GM06990 (cell line): ENCODE measurements around the gene TAAR2.

Experiments used
- DNase-seq: peaks from one replicate; pipeline ENCODE4 v3.0.0-alpha.2; 2011; ENCODE audit not compliant: insufficient read length; ENCODE audit errors: extremely low read depth
- H3K27me3 ChIP-seq: replicated peaks from 2 replicates; pipeline ENCODE4 v1.6.0; 2011; ENCODE audit warnings: low read length; ENCODE audit not compliant: control insufficient read depth, insufficient read depth
- H3K36me3 ChIP-seq: 2 replicates; pipeline ENCODE4 v1.5.1; 2011; ENCODE audit warnings: low read length; ENCODE audit not compliant: control insufficient read depth, insufficient read depth
- H3K4me3 ChIP-seq: replicated peaks from 2 replicates; pipeline ENCODE4 v1.5.1; 2011; ENCODE audit warnings: low read depth, mild to moderate bottlenecking, control low read depth, low read length
- TF ChIP-seq, protein P1 (sequence below): IDR thresholded peaks from 2 replicates; pipeline ENCODE4 v1.5.1; 2011; ENCODE audit warnings: low read length, control low read depth, mild to moderate bottlenecking, inconsistent platforms; ENCODE audit not compliant: insufficient read depth, poor library complexity, severe bottlenecking

TAAR2 gene, protein sequence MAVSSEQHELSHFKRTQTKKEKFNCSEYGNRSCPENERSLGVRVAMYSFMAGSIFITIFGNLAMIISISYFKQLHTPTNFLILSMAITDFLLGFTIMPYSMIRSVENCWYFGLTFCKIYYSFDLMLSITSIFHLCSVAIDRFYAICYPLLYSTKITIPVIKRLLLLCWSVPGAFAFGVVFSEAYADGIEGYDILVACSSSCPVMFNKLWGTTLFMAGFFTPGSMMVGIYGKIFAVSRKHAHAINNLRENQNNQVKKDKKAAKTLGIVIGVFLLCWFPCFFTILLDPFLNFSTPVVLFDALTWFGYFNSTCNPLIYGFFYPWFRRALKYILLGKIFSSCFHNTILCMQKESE

DNA sequence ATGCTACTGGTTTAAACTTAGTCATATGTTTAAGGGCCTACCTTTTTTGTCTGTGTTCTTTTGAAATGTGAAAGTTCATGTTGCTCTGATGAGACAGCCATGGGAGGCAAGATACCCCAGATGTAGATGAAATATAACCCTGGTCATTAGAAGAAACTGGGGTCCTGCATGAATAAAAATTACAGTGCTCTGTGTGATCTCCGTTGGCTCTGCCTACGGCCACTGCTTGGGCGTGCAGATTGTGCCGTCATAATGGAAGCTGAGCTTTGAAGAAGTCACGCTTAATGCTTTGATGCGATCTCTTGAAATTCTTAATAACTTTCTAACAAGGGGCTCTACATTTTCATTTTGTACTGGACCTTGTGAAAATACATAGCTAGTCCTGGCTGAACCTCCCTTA, at the start of gene TAAR2:
Gene TAAR2 (minus strand): TSS at position 101 of the 400 bp plus-strand sequence. CDS start 0 bp downstream, at position 101.
- Histone ChIP-seq H3K4me3 (no peak within 1 kb of the TSS), H3K27me3 (no peaks in the 10 kb centered on the region), H3K36me3 (no peaks in the 10 kb centered on the region)
- no peak for DNase-seq
- TF ChIP-seq, protein P1, sequence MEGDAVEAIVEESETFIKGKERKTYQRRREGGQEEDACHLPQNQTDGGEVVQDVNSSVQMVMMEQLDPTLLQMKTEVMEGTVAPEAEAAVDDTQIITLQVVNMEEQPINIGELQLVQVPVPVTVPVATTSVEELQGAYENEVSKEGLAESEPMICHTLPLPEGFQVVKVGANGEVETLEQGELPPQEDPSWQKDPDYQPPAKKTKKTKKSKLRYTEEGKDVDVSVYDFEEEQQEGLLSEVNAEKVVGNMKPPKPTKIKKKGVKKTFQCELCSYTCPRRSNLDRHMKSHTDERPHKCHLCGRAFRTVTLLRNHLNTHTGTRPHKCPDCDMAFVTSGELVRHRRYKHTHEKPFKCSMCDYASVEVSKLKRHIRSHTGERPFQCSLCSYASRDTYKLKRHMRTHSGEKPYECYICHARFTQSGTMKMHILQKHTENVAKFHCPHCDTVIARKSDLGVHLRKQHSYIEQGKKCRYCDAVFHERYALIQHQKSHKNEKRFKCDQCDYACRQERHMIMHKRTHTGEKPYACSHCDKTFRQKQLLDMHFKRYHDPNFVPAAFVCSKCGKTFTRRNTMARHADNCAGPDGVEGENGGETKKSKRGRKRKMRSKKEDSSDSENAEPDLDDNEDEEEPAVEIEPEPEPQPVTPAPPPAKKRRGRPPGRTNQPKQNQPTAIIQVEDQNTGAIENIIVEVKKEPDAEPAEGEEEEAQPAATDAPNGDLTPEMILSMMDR: no peak

DNA sequence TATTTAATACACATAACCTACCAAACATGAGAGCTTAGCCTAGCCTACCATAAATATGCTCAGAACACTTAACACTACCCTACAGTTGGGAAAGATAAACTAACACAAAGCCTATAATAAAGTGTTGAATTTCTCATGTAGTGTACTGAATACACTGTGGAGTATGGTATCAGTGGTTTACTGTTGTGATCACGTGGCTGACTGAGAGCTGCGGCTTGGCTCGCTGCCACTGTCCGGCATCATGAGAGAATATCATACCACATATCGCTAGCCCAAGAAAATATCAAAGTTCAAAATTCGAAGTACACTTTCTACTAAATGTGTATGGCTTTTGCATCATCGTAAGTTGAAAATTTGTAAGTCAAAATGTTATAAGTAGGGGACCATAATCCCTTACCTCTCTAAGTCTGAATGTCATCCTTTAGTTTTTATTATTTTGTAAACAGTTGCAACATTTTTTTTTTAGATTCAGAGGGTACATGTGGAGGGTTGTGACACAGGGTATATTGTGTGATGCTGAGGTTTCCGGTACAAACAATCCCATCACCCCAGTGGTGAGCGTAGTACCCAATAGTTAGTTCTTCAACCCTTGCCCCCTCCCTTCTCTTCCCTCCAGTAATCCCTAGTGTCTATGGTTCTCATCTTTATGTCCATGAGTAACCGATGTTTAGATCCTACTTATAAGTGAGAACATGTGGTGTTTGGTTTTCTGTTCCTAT, 49.5 kb upstream of the TAAR2 start:
- no peak for DNase-seq

DNA sequence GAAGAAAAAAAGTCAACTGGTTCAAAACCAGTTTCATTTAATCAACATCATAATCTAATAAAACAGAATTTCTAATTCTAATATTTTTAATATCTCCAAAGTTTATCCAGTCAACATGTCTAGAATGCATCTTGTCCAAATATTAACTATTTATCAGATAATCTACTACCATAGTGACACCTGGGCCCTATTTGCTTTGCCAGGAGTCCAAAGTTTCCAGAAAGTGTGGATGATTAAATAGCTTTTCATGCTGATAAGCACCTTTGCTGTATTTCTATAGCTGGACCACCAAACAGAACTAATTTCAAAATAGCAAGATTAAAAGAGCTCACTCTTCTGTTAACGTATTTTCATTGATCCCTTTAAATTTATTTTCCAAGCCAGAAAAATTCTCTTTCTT, 47.2 kb upstream of the TAAR2 start:
- TF ChIP-seq, protein P1: no peak
- 0 out of 2 replicates have a peak, but pooled peaks cover 1% of the 10 kb centered on the region for H3K27me3 ChIP-seq
- no peak overlapping the region for H3K4me3 ChIP-seq
- no peak for DNase-seq
- no peaks in the 10 kb centered on the region for H3K36me3 ChIP-seq

More for the DNA sequence above, 49.5 kb upstream of the TAAR2 start:
- Histone ChIP-seq H3K4me3 (no peak overlapping the region), H3K36me3 (no peaks in the 10 kb centered on the region), H3K27me3 (0 out of 2 replicates have a peak, but pooled peaks cover 1% of the 10 kb centered on the region)
- TF ChIP-seq, protein P1: no peak

DNA sequence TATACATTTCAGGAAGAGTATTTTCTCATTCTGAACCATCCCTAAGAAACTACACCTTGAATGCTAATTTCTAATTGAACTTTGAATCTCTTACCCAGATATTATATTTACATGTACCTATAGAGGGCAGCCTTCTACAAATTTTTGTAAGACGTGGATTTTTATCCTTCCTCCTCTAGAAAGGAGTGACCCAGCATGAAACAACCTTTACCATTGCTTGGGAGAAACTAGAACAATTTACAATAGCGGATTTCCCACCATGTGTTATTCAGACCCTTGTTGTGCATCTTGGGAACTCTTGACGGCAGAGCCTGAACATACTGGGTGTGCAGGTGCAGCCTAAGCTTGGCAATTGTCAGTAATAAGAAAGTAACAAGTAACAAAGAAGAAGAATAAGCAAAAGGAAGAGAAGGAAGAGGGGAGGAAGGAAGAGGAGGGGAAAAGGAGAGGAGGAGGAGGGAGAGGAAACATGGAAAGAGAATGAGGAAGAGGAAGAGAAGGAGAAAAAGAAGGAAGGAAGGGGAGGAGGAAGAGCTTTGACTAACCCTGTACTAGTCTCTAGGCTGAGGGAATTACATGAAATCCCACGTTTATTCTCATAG, 45.7 kb upstream of the TAAR2 start:
- peak; percentile 3 for DNase-seq
- Histone ChIP-seq H3K36me3 (no peaks in the 10 kb centered on the region), H3K4me3 (no peak overlapping the region), H3K27me3 (no peaks in the 10 kb centered on the region)
- TF ChIP-seq, protein P1: peak; percentile 40

DNA sequence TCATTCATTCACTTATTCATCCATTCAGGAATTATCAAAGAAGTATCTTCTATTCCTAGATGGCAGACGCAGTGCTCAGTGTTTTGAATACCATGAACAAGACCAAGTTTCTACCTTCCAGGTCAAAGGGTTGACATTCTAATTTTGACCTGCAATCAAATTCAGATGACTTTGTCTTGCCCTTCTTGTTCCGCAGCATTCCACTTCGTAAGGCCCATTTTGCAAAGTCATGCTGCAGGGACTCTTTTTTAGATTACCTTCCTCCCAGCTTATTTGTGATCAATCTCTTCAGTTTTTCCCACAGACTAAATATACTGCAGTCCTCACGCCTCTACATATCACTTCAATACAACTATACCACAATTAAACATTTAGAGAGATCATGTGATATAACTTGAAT, 42.0 kb upstream of the TAAR2 start:
- Histone ChIP-seq H3K36me3 (no peaks in the 10 kb centered on the region), H3K4me3 (no peak overlapping the region), H3K27me3 (no peaks in the 10 kb centered on the region)
- TF ChIP-seq, protein P1: no peak
- DNase-seq: no peak
